GM12878 (cell line): ENCODE data around the gene SSH2. TPM values are rescaled to one million over a fixed set of nuclear protein-coding genes. Genes with fewer than 3 reads are reported as not detected.

Source experiments
- BACH1 ChIP-seq: fragments of 450-650 bp; IDR thresholded peaks from 2 replicates; pipeline ENCODE4 v1.6.1; 2017; ENCODE audit warnings: mild to moderate bottlenecking, borderline replicate concordance
- BHLHE40 ChIP-seq, 2 experiments: fragments of 450-650 bp in 1 of 2; IDR thresholded peaks; 2 replicates each; pipeline ENCODE4 v1.6.1; 2011 to 2017; ENCODE audit warnings: low read depth in 2 of 2, borderline replicate concordance in 1 of 2, improper control_type of control experiment in 1 of 2, low read length in 1 of 2, mild to moderate bottlenecking in 1 of 2
- CHD2 ChIP-seq: IDR thresholded peaks from 2 replicates; pipeline ENCODE4 v1.6.1; 2011; ENCODE audit warnings: low read depth, low read length, improper control_type of control experiment, borderline replicate concordance
- CREB1 ChIP-seq: IDR thresholded peaks from 2 replicates; pipeline ENCODE4 v1.6.1; 2012; ENCODE audit warnings: low read depth, mild to moderate bottlenecking, inconsistent platforms
- ELK1 ChIP-seq: IDR thresholded peaks from 2 replicates; pipeline ENCODE4 v1.6.1; 2012; ENCODE audit warnings: low read depth, low read length, improper control_type of control experiment
- MLLT1 ChIP-seq: fragments of 450-650 bp; IDR thresholded peaks from 2 replicates; pipeline ENCODE4 v1.6.1; 2016; ENCODE audit warnings: mild to moderate bottlenecking
- NBN ChIP-seq: fragments of 450-650 bp; IDR thresholded peaks from 2 replicates; pipeline ENCODE4 v1.6.1; 2016
- RB1 ChIP-seq: fragments of 450-650 bp; formaldehyde crosslinking; IDR thresholded peaks from 2 replicates; pipeline ENCODE4 v1.6.1; 2017; ENCODE audit warnings: mild to moderate bottlenecking, borderline replicate concordance
- RFX5 ChIP-seq: IDR thresholded peaks from 2 replicates; pipeline ENCODE4 v1.6.1; 2011; ENCODE audit warnings: low read depth, low read length, improper control_type of control experiment
- SMAD1 ChIP-seq: fragments of 450-650 bp; IDR thresholded peaks from 2 replicates; pipeline ENCODE4 v1.6.1; 2018; ENCODE audit warnings: mild to moderate bottlenecking, low read depth; ENCODE audit not compliant: partially characterized antibody
- STAT3 ChIP-seq: IDR thresholded peaks from 2 replicates; pipeline ENCODE4 v1.6.1; 2011; ENCODE audit warnings: low read depth, low read length, improper control_type of control experiment
- TBL1XR1 ChIP-seq: IDR thresholded peaks from 2 replicates; pipeline ENCODE4 v1.6.1; 2012; ENCODE audit warnings: low read depth, low read length, improper control_type of control experiment
- TCF7 ChIP-seq: IDR thresholded peaks from 2 replicates; pipeline ENCODE4 v1.6.1; 2014; ENCODE audit warnings: antibody characterized with exemption, borderline replicate concordance
- ZNF384 ChIP-seq: IDR thresholded peaks from 2 replicates; pipeline ENCODE4 v1.6.1; 2012; ENCODE audit warnings: low read depth, mild to moderate bottlenecking, low read length, improper control_type of control experiment, borderline replicate concordance
- ZNF687 ChIP-seq: fragments of 450-650 bp; IDR thresholded peaks from 2 replicates; pipeline ENCODE4 v1.6.1; 2017; ENCODE audit warnings: mild to moderate bottlenecking, moderate library complexity
- polyA plus RNA-seq, 11 experiments: library from polyadenylated mRNA; depleted of rRNA in 4 of 11; unstranded in 6 of 11; stranded (reverse) in 5 of 11; fragments of >200 nt; fragmentation: Nextera tagmentation in 4 of 11; fragmentation: Illumina TruSeq in 1 of 11; extraction: Ambion mirVana in 4 of 11; extraction: Trizol in 1 of 11; gene quantifications; 1 replicate in 1 of 11; 2 replicates in 10 of 11; pipeline versions ENCODE4 v1.2.1 to v1.2.3, GENCODE V29; 2011 to 2016; ENCODE audit warnings: inconsistent platforms in 2 of 11, missing spikeins in 2 of 11, low read depth in 1 of 11
- total RNA-seq, 4 experiments: library from RNA; depleted of rRNA in 3 of 4; stranded (reverse); fragments of >200 nt in 3 of 4; fragmentation: Illumina TruSeq in 1 of 4; extraction: Trizol in 1 of 4; gene quantifications; 2 replicates each; pipeline versions ENCODE4 v1.2.1 to v1.2.3, GENCODE V29; 2013 to 2021
- TF ChIP-seq, protein P1 (sequence below): IDR thresholded peaks from 2 replicates; pipeline ENCODE4 v1.6.1; 2012; ENCODE audit warnings: low read depth, low read length, improper control_type of control experiment

Gene SSH2
- total and polyA plus RNA-seq, 10 of the 15 experiments (the other 5 are each of a cell fraction or from before 2014, with no cell fraction given), result 9.3 to 65.9 (median 34.0) TPM

GRCh38 chr17:29579866-29580771, 349.9 kb downstream of the SSH2 start (continued):
- TF ChIP-seq BHLHE40 (IDR thresholded peaks at IDR 0.05; ENCODE audit: borderline replicate concordance in 1 of 2, low read depth in 2 of 2, low read length in 1 of 2) (peak; percentile 99), SMAD1 (no peak), STAT3 (0 out of 2 replicates have a peak, but pooled peaks have one; percentile 29), RFX5 (no peak), ZNF384 (no peak), BACH1 (peak; percentile 41; the same call in 1 of the 2 replicates), ZNF687 (peak; percentile 95), TCF7 (no peak), ELK1 (0 out of 2 replicates have a peak, but pooled peaks have one; percentile 43), RB1 (peak; percentile 81), CREB1 (no peak; the same call in 1 of the 2 replicates), MLLT1 (peak; percentile 38; the same call in 1 of the 2 replicates), TBL1XR1 (no peak), CHD2 (0 out of 2 replicates have a peak, but pooled peaks have one; percentile 14), NBN (peak; percentile 80; the same call in 1 of the 2 replicates)
- TF ChIP-seq, protein P1, sequence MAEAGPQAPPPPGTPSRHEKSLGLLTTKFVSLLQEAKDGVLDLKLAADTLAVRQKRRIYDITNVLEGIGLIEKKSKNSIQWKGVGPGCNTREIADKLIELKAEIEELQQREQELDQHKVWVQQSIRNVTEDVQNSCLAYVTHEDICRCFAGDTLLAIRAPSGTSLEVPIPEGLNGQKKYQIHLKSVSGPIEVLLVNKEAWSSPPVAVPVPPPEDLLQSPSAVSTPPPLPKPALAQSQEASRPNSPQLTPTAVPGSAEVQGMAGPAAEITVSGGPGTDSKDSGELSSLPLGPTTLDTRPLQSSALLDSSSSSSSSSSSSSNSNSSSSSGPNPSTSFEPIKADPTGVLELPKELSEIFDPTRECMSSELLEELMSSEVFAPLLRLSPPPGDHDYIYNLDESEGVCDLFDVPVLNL, result no peak
